ENCODE data around the gene DNAH8.
A peak's percentile ranks its signal among the peaks of the same experiment; 100 is the strongest.

The DNAH8 gene

DNA sequence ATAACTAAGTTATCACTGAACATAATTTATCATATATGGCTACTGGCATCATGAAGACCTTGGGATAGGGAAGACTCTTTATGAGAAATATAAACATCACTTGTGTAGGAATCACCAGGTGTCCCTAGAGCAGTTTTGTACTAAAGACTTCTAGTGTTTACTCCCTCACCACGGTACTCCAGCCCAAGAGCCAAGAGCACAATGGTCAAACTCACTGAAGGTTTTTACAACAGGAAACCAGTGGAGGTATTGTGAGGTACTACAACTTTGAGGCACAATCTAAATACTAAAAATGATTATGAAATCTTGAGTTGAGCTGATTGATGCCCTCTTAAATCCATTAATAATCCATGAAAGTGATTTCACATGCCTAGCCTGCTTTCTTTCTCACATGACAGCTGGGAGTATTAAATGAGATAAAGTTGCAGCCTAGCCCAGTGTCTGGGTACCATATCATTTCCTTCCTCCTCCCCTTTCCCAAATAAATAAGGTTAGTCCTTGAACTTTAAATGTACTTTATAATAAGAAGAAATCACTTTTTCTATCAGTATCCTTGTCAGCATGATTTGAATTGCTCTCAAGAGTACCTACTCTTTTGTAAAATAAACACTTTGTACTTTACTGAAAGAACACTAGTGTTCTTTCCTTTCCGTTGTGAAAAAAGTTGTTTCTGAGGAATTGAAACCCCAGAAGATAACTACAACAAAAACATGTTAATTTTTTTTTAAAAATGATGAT lies 38.7 kb upstream of the DNAH8 start:
- Histone ChIP-seq H3K9me3 (ENCODE audit: insufficient read depth, low read length) (no peaks in the 10 kb centered on the region), H3K4me3 (ENCODE audit: low read length) (no peak overlapping the region), H3K4me2 (ENCODE audit: low read length) (peak overlapping the region; percentile 42), H3K4me1 (ENCODE audit: low read length) (peaks cover 43% of the 10 kb centered on the region), H2AFZ (ENCODE audit: low read depth, low read length) (no peak overlapping the region), H3K36me3 (replicated peaks; ENCODE audit: low read depth, low read length) (peaks cover 39% of the 10 kb centered on the region), H3K27ac (ENCODE audit: low read length) (peak overlapping the region; percentile 58), H3K27me3 (ENCODE audit: low read depth, low read length) (no peaks in the 10 kb centered on the region), H3K9ac (ENCODE audit: low read length) (no peak overlapping the region), H3K79me2 (ENCODE audit: low read length) (no peaks in the 10 kb centered on the region), H4K20me1 (ENCODE audit: insufficient read depth, low read length) (peaks cover 4% of the 10 kb centered on the region; the same call in 1 of the 2 replicates)
- TF ChIP-seq, protein P1, sequence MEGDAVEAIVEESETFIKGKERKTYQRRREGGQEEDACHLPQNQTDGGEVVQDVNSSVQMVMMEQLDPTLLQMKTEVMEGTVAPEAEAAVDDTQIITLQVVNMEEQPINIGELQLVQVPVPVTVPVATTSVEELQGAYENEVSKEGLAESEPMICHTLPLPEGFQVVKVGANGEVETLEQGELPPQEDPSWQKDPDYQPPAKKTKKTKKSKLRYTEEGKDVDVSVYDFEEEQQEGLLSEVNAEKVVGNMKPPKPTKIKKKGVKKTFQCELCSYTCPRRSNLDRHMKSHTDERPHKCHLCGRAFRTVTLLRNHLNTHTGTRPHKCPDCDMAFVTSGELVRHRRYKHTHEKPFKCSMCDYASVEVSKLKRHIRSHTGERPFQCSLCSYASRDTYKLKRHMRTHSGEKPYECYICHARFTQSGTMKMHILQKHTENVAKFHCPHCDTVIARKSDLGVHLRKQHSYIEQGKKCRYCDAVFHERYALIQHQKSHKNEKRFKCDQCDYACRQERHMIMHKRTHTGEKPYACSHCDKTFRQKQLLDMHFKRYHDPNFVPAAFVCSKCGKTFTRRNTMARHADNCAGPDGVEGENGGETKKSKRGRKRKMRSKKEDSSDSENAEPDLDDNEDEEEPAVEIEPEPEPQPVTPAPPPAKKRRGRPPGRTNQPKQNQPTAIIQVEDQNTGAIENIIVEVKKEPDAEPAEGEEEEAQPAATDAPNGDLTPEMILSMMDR (IDR thresholded peaks at IDR 0.05; ENCODE audit: low read depth, low read length) = no peak
- TF ChIP-seq EZH2phosphoT487 (IDR thresholded peaks at IDR 0.05; ENCODE audit: low read depth) = no peak

DNA sequence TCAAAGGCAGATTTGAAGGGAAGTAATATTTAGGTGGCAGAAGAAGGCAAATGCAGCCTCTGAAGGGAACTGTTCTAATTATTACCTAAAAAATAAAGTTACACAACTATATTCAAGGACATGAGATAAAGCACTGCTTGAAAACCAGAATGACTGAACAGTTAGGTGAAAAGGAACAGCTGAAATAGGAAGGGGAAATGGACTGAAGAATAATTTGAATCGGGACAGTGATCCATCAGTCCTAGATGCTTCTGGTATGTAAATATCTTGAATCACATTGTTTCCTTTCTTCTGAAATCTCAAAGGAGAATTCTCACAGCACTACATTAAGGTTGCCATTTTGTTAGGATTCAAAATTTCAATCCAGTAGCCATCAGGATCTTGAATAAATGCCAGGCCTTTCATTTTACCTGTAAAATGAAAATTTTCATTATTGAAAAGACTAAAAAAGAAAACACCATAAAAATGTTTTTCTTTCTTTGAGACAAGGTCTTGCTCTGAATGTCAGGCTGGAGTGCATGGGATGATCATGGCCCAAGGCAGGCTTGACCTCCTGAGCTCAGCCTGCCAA lies 38.1 kb upstream of the DNAH8 start:
- no peaks in the 10 kb centered on the region for H3K9me3 ChIP-seq (ENCODE audit: insufficient read depth, low read length)
- H3K79me2 ChIP-seq (ENCODE audit: low read length) = no peaks in the 10 kb centered on the region
- H3K27ac ChIP-seq (ENCODE audit: low read length) = peak overlapping the region; percentile 58
- H3K4me3 ChIP-seq (ENCODE audit: low read length) = no peak overlapping the region
- no peak overlapping the region for H3K9ac ChIP-seq (ENCODE audit: low read length)
- H3K27me3 ChIP-seq (ENCODE audit: low read depth, low read length) = no peaks in the 10 kb centered on the region
- H3K4me1 ChIP-seq (ENCODE audit: low read length) = peaks cover 39% of the 10 kb centered on the region
- peaks cover 45% of the 10 kb centered on the region for H3K36me3 ChIP-seq (replicated peaks; ENCODE audit: low read depth, low read length)
- peaks cover 4% of the 10 kb centered on the region; the same call in 1 of the 2 replicates for H4K20me1 ChIP-seq (ENCODE audit: insufficient read depth, low read length)
- no peak for TF ChIP-seq EZH2phosphoT487 (IDR thresholded peaks at IDR 0.05; ENCODE audit: low read depth)
- TF ChIP-seq, protein P1 (IDR thresholded peaks at IDR 0.05; ENCODE audit: low read depth, low read length) = no peak
- no peak overlapping the region for H2AFZ ChIP-seq (ENCODE audit: low read depth, low read length)
- peak overlapping the region; percentile 42 for H3K4me2 ChIP-seq (ENCODE audit: low read length)

DNA sequence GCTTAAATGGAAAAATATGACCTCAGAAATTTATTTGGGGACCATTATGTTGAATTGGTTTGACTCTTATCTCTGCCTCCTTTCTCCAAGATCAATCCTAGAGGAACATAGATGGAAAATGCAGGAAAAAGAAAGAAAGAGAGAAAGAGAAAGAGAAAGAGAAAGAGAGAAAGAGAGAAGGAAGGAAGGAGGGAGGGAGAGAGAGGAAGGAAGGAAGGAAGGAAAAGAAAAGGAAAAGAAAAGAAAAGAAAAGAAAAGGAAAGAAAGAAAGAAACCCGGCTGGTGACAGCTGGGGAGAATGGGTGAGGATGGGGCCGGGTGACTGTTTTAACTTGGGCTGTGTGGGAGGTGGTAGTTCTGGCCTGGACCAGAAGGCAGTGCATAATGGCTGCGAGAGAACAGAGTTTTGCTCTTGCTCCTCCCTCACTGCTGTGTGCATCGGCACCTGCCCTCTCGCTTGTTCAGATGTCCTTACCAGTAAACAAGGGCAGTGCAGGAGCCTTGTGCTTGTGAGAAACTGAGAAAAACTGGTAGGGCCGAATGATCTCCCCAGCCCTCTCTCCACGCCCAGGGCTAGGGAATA lies 36.8 kb upstream of the DNAH8 start:
- Histone ChIP-seq H2AFZ (ENCODE audit: low read depth, low read length) (no peak overlapping the region), H4K20me1 (ENCODE audit: insufficient read depth, low read length) (peaks cover 4% of the 10 kb centered on the region; the same call in 1 of the 2 replicates), H3K27ac (ENCODE audit: low read length) (no peak overlapping the region), H3K79me2 (ENCODE audit: low read length) (no peaks in the 10 kb centered on the region), H3K4me3 (ENCODE audit: low read length) (no peak overlapping the region), H3K9ac (ENCODE audit: low read length) (no peak overlapping the region), H3K27me3 (ENCODE audit: low read depth, low read length) (no peaks in the 10 kb centered on the region), H3K9me3 (ENCODE audit: insufficient read depth, low read length) (no peaks in the 10 kb centered on the region), H3K4me2 (ENCODE audit: low read length) (no peak overlapping the region), H3K4me1 (ENCODE audit: low read length) (peaks cover 35% of the 10 kb centered on the region), H3K36me3 (replicated peaks; ENCODE audit: low read depth, low read length) (peaks cover 54% of the 10 kb centered on the region)
- no peak for TF ChIP-seq EZH2phosphoT487 (IDR thresholded peaks at IDR 0.05; ENCODE audit: low read depth)
- TF ChIP-seq, protein P1 (IDR thresholded peaks at IDR 0.05; ENCODE audit: low read depth, low read length) = no peak

DNA sequence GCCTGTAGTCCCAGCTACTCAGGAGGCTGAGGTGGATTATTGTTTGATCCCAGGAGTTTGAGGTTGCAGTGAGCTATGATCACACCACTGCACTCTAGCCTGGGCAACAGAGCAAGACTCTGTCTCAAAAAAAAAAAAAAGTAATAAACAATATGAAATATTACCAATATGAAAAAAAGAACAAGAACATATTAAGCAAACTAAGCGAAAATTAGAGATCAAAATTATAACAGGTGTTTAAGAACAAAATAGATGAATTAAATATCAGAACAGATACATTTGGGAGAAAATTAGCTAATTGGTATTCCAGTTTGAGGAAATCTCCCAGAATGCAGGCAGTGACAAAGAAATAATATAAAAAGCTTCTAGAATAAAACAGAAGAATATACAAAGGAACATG lies 35.4 kb upstream of the DNAH8 start:
- Histone ChIP-seq H3K4me1 (ENCODE audit: low read length) (peaks cover 26% of the 10 kb centered on the region), H3K27me3 (ENCODE audit: low read depth, low read length) (no peaks in the 10 kb centered on the region), H3K9me3 (ENCODE audit: insufficient read depth, low read length) (no peaks in the 10 kb centered on the region), H3K4me3 (ENCODE audit: low read length) (no peak overlapping the region), H3K4me2 (ENCODE audit: low read length) (no peak overlapping the region), H3K9ac (ENCODE audit: low read length) (no peak overlapping the region), H3K36me3 (replicated peaks; ENCODE audit: low read depth, low read length) (peaks cover 53% of the 10 kb centered on the region), H3K79me2 (ENCODE audit: low read length) (no peaks in the 10 kb centered on the region), H3K27ac (ENCODE audit: low read length) (no peak overlapping the region), H4K20me1 (ENCODE audit: insufficient read depth, low read length) (peaks cover 5% of the 10 kb centered on the region; the same call in 1 of the 2 replicates), H2AFZ (ENCODE audit: low read depth, low read length) (no peak overlapping the region)
- no peak for TF ChIP-seq EZH2phosphoT487 (IDR thresholded peaks at IDR 0.05; ENCODE audit: low read depth)
- TF ChIP-seq, protein P1 (IDR thresholded peaks at IDR 0.05; ENCODE audit: low read depth, low read length) = no peak

All from OCI-LY3 (cell line).